ENCODE measurements around the gene GSTA2. TPM values are rescaled to one million over a fixed set of nuclear protein-coding genes. Genes with fewer than 3 reads are reported as not detected.
"Not testable (repeated sequence)": the region's sequence is repeated elsewhere in the genome, so short reads cannot be mapped to it uniquely, and the experiment has no call there.

GSTA2 gene
- under 1 TPM in 1 of 4 donors, not detected in 3; 0.27 TPM for total RNA-seq

- not testable (repeated sequence) for H3K27ac ChIP-seq, DNase-seq
- 55 to 56% methylated on average over 2 of the region's 2 CpGs for WGBS, 2 donors
Observed at GRCh38 chr6:52763322-52763916, at the start of gene GSTA2. GSTA2 (minus strand) TSS chr6:52763475; CDS start chr6:52757947, 5,528 bp downstream.

GRCh38 chr6:52809777-52810176 lies 46.5 kb upstream of the GSTA2 start:
- H3K27me3 ChIP-seq; intact Hi-C loops (cut with DNase I); H3K9me3 ChIP-seq; H3K4me1 ChIP-seq; H3K36me3 ChIP-seq; DNase-seq; H3K4me3 ChIP-seq (replicated peaks in 1 of 3); H3K27ac ChIP-seq: not testable (repeated sequence)
- WGBS, 2 donors: 74 to 81% methylated on average over 4 of the region's 4 CpGs

More at GRCh38 chr6:52763322-52763916, at the start of gene GSTA2:
- H3K4me3 ChIP-seq (replicated peaks in 1 of 3); intact Hi-C loops (cut with DNase I); H3K27me3 ChIP-seq; H3K4me1 ChIP-seq; H3K9me3 ChIP-seq; H3K36me3 ChIP-seq: not testable (repeated sequence)

- no peaks in the 10 kb centered on the region for H3K27me3 ChIP-seq
- H3K36me3 ChIP-seq: no peaks in the 10 kb centered on the region
- intact Hi-C loops (cut with DNase I): no loop called here
- H3K4me1 ChIP-seq: no peaks in the 10 kb centered on the region
- H3K4me3 ChIP-seq (replicated peaks in 1 of 3): no peak overlapping the region
- TF ChIP-seq CTCF (IDR thresholded peaks at IDR 0.05) (no peak), POLR2A (IDR thresholded peaks at IDR 0.05) (no peak)
- H3K27ac ChIP-seq: no peak overlapping the region
- DNase-seq: no peak
- WGBS, 2 donors: 92 to 96% methylated on average over 5 of the region's 5 CpGs
- H3K9me3 ChIP-seq: no peaks in the 10 kb centered on the region
Observed at GRCh38 chr6:52808660-52809059, 45.4 kb upstream of the GSTA2 start.

- intact Hi-C loops (cut with DNase I); H3K4me3 ChIP-seq (replicated peaks in 1 of 3); DNase-seq; H3K36me3 ChIP-seq; H3K4me1 ChIP-seq; H3K27ac ChIP-seq; H3K9me3 ChIP-seq; H3K27me3 ChIP-seq: not testable (repeated sequence)
- 47 to 57% methylated on average over 5 of the region's 5 CpGs for WGBS, 2 donors
Observed at GRCh38 chr6:52803668-52804255, 40.5 kb upstream of the GSTA2 start, which contains the start of gene GSTA1. GSTA1 (minus strand) TSS chr6:52803816; CDS start chr6:52799267, 4,549 bp downstream.

GRCh38 chr6:52802806-52803205 lies 39.5 kb upstream of the GSTA2 start:
- no peaks in the 10 kb centered on the region for H3K27me3 ChIP-seq
- H3K27ac ChIP-seq: no peak overlapping the region
- no peaks in the 10 kb centered on the region for H3K36me3 ChIP-seq
- no peaks in the 10 kb centered on the region for H3K4me1 ChIP-seq
- intact Hi-C loops (cut with DNase I): no loop called here
- WGBS, 2 donors: 100% methylated on average over 1 of the region's 1 CpG
- no peak for DNase-seq
- no peaks in the 10 kb centered on the region for H3K9me3 ChIP-seq
- no peak for TF ChIP-seq POLR2A (IDR thresholded peaks at IDR 0.05)
- TF ChIP-seq CTCF (IDR thresholded peaks at IDR 0.05): no peak
- no peak overlapping the region for H3K4me3 ChIP-seq (replicated peaks in 1 of 3)

GRCh38 chr6:52801188-52801841 lies 38.0 kb upstream of the GSTA2 start:
- intact Hi-C loops (cut with DNase I): no loop called here
- Histone ChIP-seq H3K27ac (no peak overlapping the region), H3K4me3 (replicated peaks in 1 of 3) (no peak overlapping the region), H3K36me3 (no peaks in the 10 kb centered on the region), H3K27me3 (no peaks in the 10 kb centered on the region), H3K4me1 (no peaks in the 10 kb centered on the region), H3K9me3 (no peaks in the 10 kb centered on the region)
- 82 to 94% methylated on average over 2 of the region's 2 CpGs for WGBS, 2 donors
- TF ChIP-seq POLR2A (IDR thresholded peaks at IDR 0.05) (no peak), CTCF (IDR thresholded peaks at IDR 0.05) (no peak)
- DNase-seq: no peak

- not testable (repeated sequence) for DNase-seq
Observed at GRCh38 chr6:52799272-52799671, 36.0 kb upstream of the GSTA2 start.

GRCh38 chr6:52794366-52794765 lies 31.1 kb upstream of the GSTA2 start:
- H3K36me3 ChIP-seq; H3K27me3 ChIP-seq; H3K27ac ChIP-seq; intact Hi-C loops (cut with DNase I); DNase-seq; H3K9me3 ChIP-seq; H3K4me3 ChIP-seq (replicated peaks in 1 of 3); H3K4me1 ChIP-seq: not testable (repeated sequence)
- 89 to 98% methylated on average over 2 of the region's 2 CpGs for WGBS, 2 donors

More at GRCh38 chr6:52799272-52799671, 36.0 kb upstream of the GSTA2 start:
- H3K9me3 ChIP-seq; H3K27ac ChIP-seq; H3K36me3 ChIP-seq; H3K4me1 ChIP-seq; H3K27me3 ChIP-seq; H3K4me3 ChIP-seq (replicated peaks in 1 of 3); intact Hi-C loops (cut with DNase I): not testable (repeated sequence)
- 84 to 94% methylated on average over 1 of the region's 1 CpG for WGBS, 2 donors

All from thyroid gland (tissue), 4 donors.